IMR-90 (cell line): ENCODE data around the gene ASCL5.

ENCODE experiments used
- BHLHE40 ChIP-seq: fragments of 150-350 bp; IDR thresholded peaks from 2 replicates; pipeline ENCODE4 v1.6.1; 2016; ENCODE audit warnings: mild to moderate bottlenecking, low read depth, low read length
- CEBPB ChIP-seq: IDR thresholded peaks from 2 replicates; pipeline ENCODE4 v1.6.1; 2012; ENCODE audit warnings: low read depth, low read length, improper control_type of control experiment
- CTCF ChIP-seq: conservative IDR thresholded peaks from 2 replicates; pipeline ENCODE4 v1.5.1; 2012; ENCODE audit warnings: mild to moderate bottlenecking, low read depth, low read length, improper control_type of control experiment
- MAFK ChIP-seq: IDR thresholded peaks from 2 replicates; pipeline ENCODE4 v1.6.1; 2012; ENCODE audit warnings: low read depth, low read length, improper control_type of control experiment
- MXI1 ChIP-seq: IDR thresholded peaks from 2 replicates; pipeline ENCODE4 v1.6.1; 2012; ENCODE audit warnings: low read depth, mild to moderate bottlenecking, low read length, moderate library complexity, borderline replicate concordance
- NFE2L2 ChIP-seq: fragments of 150-350 bp; IDR thresholded peaks from 2 replicates; pipeline ENCODE4 v1.6.1; 2016; ENCODE audit warnings: low read depth, mild to moderate bottlenecking, low read length
- POLR2A ChIP-seq: IDR thresholded peaks from 2 replicates; pipeline ENCODE4 v1.6.1; 2012; ENCODE audit warnings: mild to moderate bottlenecking, low read depth, low read length
- RAD21 ChIP-seq: IDR thresholded peaks from 2 replicates; pipeline ENCODE4 v1.6.1; 2012; ENCODE audit warnings: low read length, improper control_type of control experiment
- SMC3 ChIP-seq: fragments of 150-350 bp; IDR thresholded peaks from 2 replicates; pipeline ENCODE4 v1.6.1; 2016; ENCODE audit warnings: low read depth, mild to moderate bottlenecking, antibody characterized with exemption, low read length, moderate library complexity
- USF2 ChIP-seq: fragments of 150-350 bp; IDR thresholded peaks from 2 replicates; pipeline ENCODE4 v1.6.1; 2017; ENCODE audit warnings: mild to moderate bottlenecking, antibody characterized with exemption, low read length, low read depth

GRCh38 chr1:201154389-201155165 is 27.6 kb upstream of the ASCL5 start, which contains the start of gene TMEM9:
- TF ChIP-seq CEBPB: peak; percentile 100
- no peak for TF ChIP-seq USF2
- TF ChIP-seq POLR2A: no peak; the same call in 1 of the 2 replicates
- TF ChIP-seq CTCF: no peak
- no peak for TF ChIP-seq MAFK
- no peak for TF ChIP-seq MXI1
- TF ChIP-seq SMC3: no peak
- TF ChIP-seq RAD21: no peak
- TF ChIP-seq BHLHE40: no peak
- TF ChIP-seq NFE2L2: no peak
